Smooth muscle cell (in vitro differentiated cells): ENCODE measurements around the gene OGFR. TPM values are rescaled to one million over a fixed set of nuclear protein-coding genes. Genes with fewer than 3 reads are reported as not detected.

ENCODE experiments used
- DNase-seq: peaks from one replicate; lab custom pipeline; 2025; ENCODE audit not compliant: unreplicated experiment; lab: John Stamatoyannopoulos, UW
- H2AFZ ChIP-seq: fragments of 200-600 bp; sonication (generic); 2 replicates; pipeline ENCODE4 v1.6.0; 2016; ENCODE audit warnings: antibody characterized with exemption, low read depth, mild to moderate bottlenecking
- H3F3A ChIP-seq: fragments of 200-600 bp; sonication (generic); 2 replicates; pipeline ENCODE4 v1.6.0; 2017; ENCODE audit warnings: antibody characterized with exemption, low read depth
- H3K27ac ChIP-seq: fragments of 200-600 bp; sonication (generic); 2 replicates; pipeline ENCODE4 v1.5.1; 2016; ENCODE audit warnings: low read depth, mild to moderate bottlenecking
- H3K27me3 ChIP-seq: fragments of 200-600 bp; sonication (generic); 2 replicates; pipeline ENCODE4 v1.6.1; 2016; ENCODE audit warnings: low read depth, mild to moderate bottlenecking
- H3K36me3 ChIP-seq: fragments of 200-600 bp; sonication (generic); 2 replicates; pipeline ENCODE4 v1.5.1; 2016; ENCODE audit warnings: low read depth
- H3K4me1 ChIP-seq: fragments of 200-600 bp; sonication (generic); 2 replicates; pipeline ENCODE4 v1.5.1; 2016; ENCODE audit warnings: low read depth
- H3K4me2 ChIP-seq: fragments of 200-600 bp; sonication (generic); 2 replicates; pipeline ENCODE4 v1.6.0; 2016; ENCODE audit warnings: mild to moderate bottlenecking
- H3K4me3 ChIP-seq: fragments of 200-600 bp; sonication (generic); 2 replicates; pipeline ENCODE4 v1.5.1; 2016; ENCODE audit warnings: mild to moderate bottlenecking
- H3K79me2 ChIP-seq: fragments of 200-600 bp; sonication (generic); 2 replicates; pipeline ENCODE4 v1.6.0; 2016; ENCODE audit warnings: low read depth, mild to moderate bottlenecking
- H3K9ac ChIP-seq: fragments of 200-600 bp; sonication (generic); 2 replicates; pipeline ENCODE4 v1.6.0; 2016; ENCODE audit warnings: low read depth
- H3K9me3 ChIP-seq: fragments of 200-600 bp; sonication (generic); replicated peaks from 2 replicates; pipeline ENCODE4 v1.5.1; 2016; ENCODE audit warnings: low read depth
- H4K20me1 ChIP-seq: fragments of 200-600 bp; sonication (generic); 2 replicates; pipeline ENCODE4 v1.6.0; 2016; ENCODE audit warnings: low read depth
- WGBS: methylation state at CpG from one replicate; pipeline ENCODE4 v1.1.7; 2016; ENCODE audit warnings: low lambda C conversion rate; 5-methylcytosine and 5-hydroxymethylcytosine counted together
- polyA plus RNA-seq: library from polyadenylated mRNA; unstranded; fragments of >200 nt; fragmentation: Nextera tagmentation; extraction: Ambion mirVana; gene quantifications from 2 replicates; pipeline ENCODE4 v1.2.1, GENCODE V29; 2016
- total RNA-seq: library from RNA; depleted of rRNA; stranded (reverse); fragments of >200 nt; gene quantifications from 2 replicates; pipeline ENCODE4 v1.2.3, GENCODE V29; 2014
- TF ChIP-seq, protein P1 (sequence below): fragments of 200-600 bp; sonication (generic); IDR thresholded peaks from 2 replicates; pipeline ENCODE4 v1.5.1; 2017; ENCODE audit warnings: borderline replicate concordance, mild to moderate bottlenecking, antibody characterized with exemption; ENCODE audit not compliant: insufficient read depth, poor library complexity, severe bottlenecking

The OGFR gene
- total and polyA plus RNA-seq, 2 experiments from 2014 or later: 24.4 to 53.2 TPM

DNA sequence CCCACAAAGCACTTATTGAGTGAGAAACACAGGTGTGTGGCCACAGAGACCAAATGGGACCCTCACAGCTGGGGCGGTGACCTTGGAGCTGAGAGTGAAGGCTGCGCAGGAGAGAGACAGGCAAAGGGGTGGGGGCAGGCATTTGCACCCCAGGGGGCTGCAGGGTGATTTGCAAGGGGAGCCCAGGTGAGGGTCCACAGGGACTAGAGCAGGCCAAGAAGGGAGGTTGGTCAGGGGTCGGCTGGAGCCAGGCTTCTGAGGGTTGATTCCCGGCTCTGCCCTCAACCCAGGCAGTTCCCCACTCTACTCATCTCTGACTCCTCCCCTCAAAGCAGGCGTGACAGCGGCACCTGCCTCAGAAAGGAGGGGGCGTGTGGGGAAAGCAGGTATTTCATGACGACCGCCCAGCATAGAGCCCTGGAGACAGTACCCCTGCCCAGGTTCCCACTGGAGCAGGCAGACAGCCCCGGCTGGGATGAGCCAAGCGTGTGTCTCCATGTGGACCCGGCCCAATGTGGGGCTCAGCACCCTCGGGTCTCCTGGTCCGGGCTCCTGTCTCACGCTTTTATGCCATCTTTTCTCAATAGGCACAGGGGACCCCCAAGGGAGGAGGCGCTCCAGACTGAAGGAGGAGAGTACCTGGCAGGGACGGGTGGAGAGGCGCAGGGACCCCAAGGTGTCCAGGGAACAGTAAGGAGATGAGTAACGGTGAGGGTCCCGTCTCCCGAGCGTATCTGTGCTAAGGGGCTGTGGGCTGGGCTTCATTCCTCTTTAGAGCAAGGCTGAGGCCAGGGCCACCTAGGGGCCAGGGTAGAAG, 11.5 kb upstream of the OGFR start:
- Histone ChIP-seq H3K9me3 (no peaks in the 10 kb centered on the region), H3K36me3 (no peaks in the 10 kb centered on the region), H3K27me3 (no peaks in the 10 kb centered on the region), H3F3A (peaks cover 19% of the 10 kb centered on the region), H2AFZ (no peak overlapping the region), H3K27ac (peak overlapping the region; percentile 87), H3K79me2 (no peaks in the 10 kb centered on the region), H4K20me1 (peaks cover 5% of the 10 kb centered on the region), H3K9ac (peak overlapping the region; percentile 66), H3K4me2 (peak overlapping the region; percentile 41), H3K4me1 (peaks cover 10% of the 10 kb centered on the region), H3K4me3 (no peak overlapping the region)
- 88% methylated on average over 22 of the region's 22 CpGs for WGBS
- no peak for DNase-seq
- TF ChIP-seq, protein P1, sequence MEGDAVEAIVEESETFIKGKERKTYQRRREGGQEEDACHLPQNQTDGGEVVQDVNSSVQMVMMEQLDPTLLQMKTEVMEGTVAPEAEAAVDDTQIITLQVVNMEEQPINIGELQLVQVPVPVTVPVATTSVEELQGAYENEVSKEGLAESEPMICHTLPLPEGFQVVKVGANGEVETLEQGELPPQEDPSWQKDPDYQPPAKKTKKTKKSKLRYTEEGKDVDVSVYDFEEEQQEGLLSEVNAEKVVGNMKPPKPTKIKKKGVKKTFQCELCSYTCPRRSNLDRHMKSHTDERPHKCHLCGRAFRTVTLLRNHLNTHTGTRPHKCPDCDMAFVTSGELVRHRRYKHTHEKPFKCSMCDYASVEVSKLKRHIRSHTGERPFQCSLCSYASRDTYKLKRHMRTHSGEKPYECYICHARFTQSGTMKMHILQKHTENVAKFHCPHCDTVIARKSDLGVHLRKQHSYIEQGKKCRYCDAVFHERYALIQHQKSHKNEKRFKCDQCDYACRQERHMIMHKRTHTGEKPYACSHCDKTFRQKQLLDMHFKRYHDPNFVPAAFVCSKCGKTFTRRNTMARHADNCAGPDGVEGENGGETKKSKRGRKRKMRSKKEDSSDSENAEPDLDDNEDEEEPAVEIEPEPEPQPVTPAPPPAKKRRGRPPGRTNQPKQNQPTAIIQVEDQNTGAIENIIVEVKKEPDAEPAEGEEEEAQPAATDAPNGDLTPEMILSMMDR: no peak

DNA sequence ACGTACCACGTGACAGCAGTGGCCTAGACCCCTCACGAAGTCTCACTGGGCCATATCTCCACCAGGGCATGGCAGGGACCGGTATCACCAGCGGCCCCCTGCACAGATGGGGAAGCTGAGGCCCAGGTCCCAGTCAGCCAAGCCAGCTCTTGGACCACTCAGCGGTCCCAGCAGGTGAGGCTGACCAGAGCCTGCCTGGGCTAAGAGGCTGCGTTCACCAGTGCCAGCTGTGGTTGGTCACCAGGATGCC, 11.0 kb upstream of the OGFR start:
- no peak for DNase-seq
- Histone ChIP-seq H3K4me2 (peak overlapping the region; percentile 83), H3K79me2 (no peaks in the 10 kb centered on the region), H3K9ac (peak overlapping the region; percentile 52), H3F3A (peaks cover 19% of the 10 kb centered on the region), H4K20me1 (peaks cover 5% of the 10 kb centered on the region), H3K4me3 (peak overlapping the region; percentile 35), H3K27me3 (no peaks in the 10 kb centered on the region), H3K27ac (peak overlapping the region; percentile 87), H3K9me3 (no peaks in the 10 kb centered on the region), H3K36me3 (no peaks in the 10 kb centered on the region), H3K4me1 (peaks cover 10% of the 10 kb centered on the region), H2AFZ (peak overlapping the region; percentile 79)
- 72% methylated on average over 7 of the region's 7 CpGs for WGBS
- TF ChIP-seq, protein P1: no peak

DNA sequence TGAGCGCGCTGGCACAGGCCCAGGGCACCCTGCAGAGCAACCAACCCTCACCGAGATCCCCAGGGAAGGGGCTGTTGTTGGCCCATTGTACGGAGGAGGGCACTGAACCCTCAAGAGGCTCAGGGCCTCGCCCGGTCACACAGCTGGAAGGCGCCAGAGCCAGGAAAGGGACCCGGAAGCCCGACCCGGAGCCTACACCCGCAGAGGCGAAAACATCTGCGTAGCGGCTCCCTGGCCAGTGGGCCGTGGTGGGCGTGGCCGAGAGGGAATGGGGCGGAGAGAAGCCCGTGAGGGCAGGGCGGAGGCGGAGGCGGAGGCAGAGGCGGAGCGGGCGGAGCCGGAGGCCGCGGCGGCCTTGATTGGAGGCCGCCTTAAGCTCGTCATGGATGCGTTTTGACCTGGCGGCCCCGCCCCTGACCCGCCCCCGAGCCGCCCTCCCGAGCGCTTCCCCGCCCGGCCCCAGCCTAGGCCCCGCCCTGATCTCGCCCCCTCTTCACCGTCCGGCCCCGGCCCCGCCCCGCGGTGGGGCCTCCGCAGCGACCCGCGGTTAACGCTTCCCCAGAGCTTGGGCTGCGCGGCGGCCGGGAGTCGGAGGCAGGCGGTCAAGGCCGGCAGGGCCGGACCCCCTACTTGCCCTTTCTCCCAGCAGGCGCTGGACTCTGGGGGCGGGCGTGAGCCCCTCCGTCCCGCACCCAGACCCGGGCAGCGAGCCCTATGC, 10.5 kb upstream of the OGFR start:
- Histone ChIP-seq H3K9ac (peak overlapping the region; percentile 56), H3K27ac (peak overlapping the region; percentile 87), H3K79me2 (no peaks in the 10 kb centered on the region), H3K4me2 (peak overlapping the region; percentile 97), H3K9me3 (no peaks in the 10 kb centered on the region), H2AFZ (peak overlapping the region; percentile 92), H4K20me1 (peaks cover 5% of the 10 kb centered on the region), H3K4me1 (peaks cover 10% of the 10 kb centered on the region), H3K4me3 (peak overlapping the region; percentile 77), H3K36me3 (no peaks in the 10 kb centered on the region), H3F3A (peaks cover 19% of the 10 kb centered on the region), H3K27me3 (no peaks in the 10 kb centered on the region)
- peak; percentile 99 for DNase-seq
- TF ChIP-seq, protein P1: no peak
- 4% methylated on average over 58 of the region's 69 CpGs for WGBS
